ENCODE results near the gene CIT.

CIT gene

DNA sequence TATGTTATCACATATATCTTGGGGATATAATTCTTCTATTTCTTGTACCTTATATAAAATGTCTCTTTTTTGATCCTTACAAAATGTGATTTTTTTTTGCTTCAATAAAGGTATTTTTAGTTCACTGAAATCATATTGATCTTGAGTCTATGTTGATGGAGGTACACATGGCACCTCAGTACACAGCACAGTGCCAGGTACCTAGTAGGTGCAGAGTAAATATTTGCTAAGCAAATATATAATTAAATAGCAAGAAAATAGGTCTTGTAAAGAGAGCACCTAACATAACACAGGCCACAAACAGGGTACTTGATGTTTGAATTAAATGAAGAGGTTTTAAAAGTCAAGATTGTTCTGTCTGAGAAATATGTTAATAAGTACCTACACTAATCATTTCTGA is 69.7 kb downstream of the CIT start:
- no peaks in the 10 kb centered on the region for H3K4me1 ChIP-seq
- H4K20me1 ChIP-seq, result peaks cover 0 to 8% (median 0%) of the 10 kb centered on the region in 11 experiments; a peak in 4 of 22 replicates
- no peak overlapping the region for H3K9ac ChIP-seq
- H3K27ac ChIP-seq, result no peak overlapping the region
- H3K4me3 ChIP-seq, result no peak overlapping the region
- H3K9me3 ChIP-seq (replicated peaks in 1 of 11), result peaks cover 8 to 25% (median 18%) of the 10 kb centered on the region in 11 experiments; a peak in 21 of 22 replicates
- no peak overlapping the region for H3K4me2 ChIP-seq
- H3K27me3 ChIP-seq, result no peaks in the 10 kb centered on the region
- TF ChIP-seq Cebpa-rat (IDR thresholded peaks at IDR 0.05), result no peak
- peaks cover 4 to 95% (median 80%) of the 10 kb centered on the region in 11 experiments; a peak in 20 of 22 replicates for H3K36me3 ChIP-seq

DNA sequence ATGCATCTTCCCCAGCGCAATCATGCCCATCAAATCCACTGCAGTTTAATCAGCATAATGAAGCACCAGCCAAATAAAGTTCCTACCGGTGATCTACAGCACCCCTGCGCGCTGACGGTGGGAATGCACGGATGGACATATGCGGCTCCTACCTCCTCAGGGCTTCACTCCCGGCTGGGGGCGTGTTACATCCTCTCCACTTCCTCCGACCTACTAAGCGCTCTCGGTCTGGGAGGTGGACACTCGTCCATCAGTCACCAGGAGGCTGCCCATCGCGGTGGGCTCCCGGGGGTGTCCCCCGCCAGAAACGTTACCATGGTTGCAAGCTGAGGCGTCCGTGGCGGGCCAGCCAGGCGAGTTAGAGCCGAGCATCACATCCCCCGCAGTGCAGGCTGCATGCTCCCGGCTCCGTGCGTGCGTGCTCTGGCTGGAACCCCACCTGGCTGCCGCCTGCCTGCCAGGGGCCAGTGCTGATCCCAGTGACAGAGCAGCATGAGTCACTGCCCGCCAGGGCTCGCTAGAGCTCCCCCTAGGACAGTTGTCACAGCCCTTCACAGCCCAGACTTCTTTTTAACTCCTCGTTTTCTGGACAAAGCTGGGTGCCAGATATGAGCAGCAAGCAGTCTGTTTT is 73.0 kb downstream of the CIT start:
- no peak overlapping the region for H3K27ac ChIP-seq
- peaks cover 0 to 9% (median 0%) of the 10 kb centered on the region in 11 experiments; a peak in 6 of 22 replicates for H4K20me1 ChIP-seq
- H3K4me3 ChIP-seq, result no peak overlapping the region
- H3K27me3 ChIP-seq, result no peaks in the 10 kb centered on the region
- H3K9ac ChIP-seq, result no peak overlapping the region
- H3K4me1 ChIP-seq, result no peaks in the 10 kb centered on the region
- H3K9me3 ChIP-seq (replicated peaks in 1 of 11), result peaks cover 8 to 25% (median 18%) of the 10 kb centered on the region in 11 experiments; a peak in 21 of 22 replicates
- no peak overlapping the region for H3K4me2 ChIP-seq
- peaks cover 7 to 94% (median 81%) of the 10 kb centered on the region in 11 experiments; a peak in 20 of 22 replicates for H3K36me3 ChIP-seq
- no peak for TF ChIP-seq Cebpa-rat (IDR thresholded peaks at IDR 0.05)

DNA sequence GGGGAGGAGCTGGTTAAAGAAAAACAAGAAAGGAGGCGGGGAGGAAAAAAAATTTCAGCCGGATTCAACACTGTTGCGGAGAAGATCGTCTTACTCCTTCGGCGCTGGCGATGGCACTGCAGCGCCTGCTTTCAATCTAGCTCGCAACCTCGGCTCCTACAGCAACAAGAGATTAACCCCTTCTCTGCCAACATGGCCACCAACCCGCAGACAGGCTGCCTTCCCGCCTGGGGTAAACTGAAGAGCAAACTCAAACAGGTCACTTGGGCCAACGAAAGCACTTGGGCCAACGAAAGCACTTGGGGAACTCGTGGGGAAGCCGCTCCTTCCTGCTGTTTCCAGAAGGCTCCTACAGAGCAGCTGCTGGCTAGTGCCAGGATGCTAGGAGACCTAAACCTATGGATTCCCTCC is 73.7 kb downstream of the CIT start:
- no peak for TF ChIP-seq Cebpa-rat (IDR thresholded peaks at IDR 0.05)
- H3K4me1 ChIP-seq, result no peaks in the 10 kb centered on the region
- no peak overlapping the region for H3K4me3 ChIP-seq
- H3K27me3 ChIP-seq, result no peaks in the 10 kb centered on the region
- peaks cover 8 to 18% (median 15%) of the 10 kb centered on the region in 11 experiments; a peak in 21 of 22 replicates for H3K9me3 ChIP-seq (replicated peaks in 1 of 11)
- no peak overlapping the region for H3K9ac ChIP-seq
- no peak overlapping the region for H3K27ac ChIP-seq
- H4K20me1 ChIP-seq, result peaks cover 0 to 9% (median 0%) of the 10 kb centered on the region in 11 experiments; a peak in 6 of 22 replicates
- H3K4me2 ChIP-seq, result no peak overlapping the region
- H3K36me3 ChIP-seq, result peaks cover 9 to 94% (median 81%) of the 10 kb centered on the region in 11 experiments; a peak in 20 of 22 replicates

DNA sequence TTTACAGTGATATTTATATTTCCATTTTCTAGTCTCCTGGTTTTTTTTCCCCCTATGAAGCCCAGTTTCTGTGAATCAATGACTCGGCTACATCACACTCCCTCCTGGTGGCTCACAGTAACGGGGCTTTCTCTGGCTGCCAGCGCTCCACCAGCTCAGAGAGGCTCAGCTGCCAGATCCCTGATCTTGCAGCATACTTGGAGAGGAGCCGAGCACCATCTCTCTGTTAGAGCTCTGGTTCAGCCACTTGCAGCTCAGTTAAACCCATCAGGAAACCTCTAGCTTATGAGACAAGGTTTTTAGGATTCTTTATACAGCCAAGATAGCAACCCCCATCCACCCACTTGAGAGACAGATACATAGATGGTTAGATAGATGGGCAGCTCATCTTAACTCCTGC is 74.6 kb downstream of the CIT start:
- no peak overlapping the region for H3K27ac ChIP-seq
- TF ChIP-seq Cebpa-rat (IDR thresholded peaks at IDR 0.05), result no peak
- peaks cover 7 to 9% (median 8%) of the 10 kb centered on the region in 11 experiments; a peak in 21 of 22 replicates for H3K9me3 ChIP-seq (replicated peaks in 1 of 11)
- peaks cover 14 to 93% (median 81%) of the 10 kb centered on the region in 11 experiments; a peak in 20 of 22 replicates for H3K36me3 ChIP-seq
- peaks cover 0 to 9% (median 0%) of the 10 kb centered on the region in 11 experiments; a peak in 6 of 22 replicates for H4K20me1 ChIP-seq
- no peak overlapping the region for H3K9ac ChIP-seq
- H3K27me3 ChIP-seq, result no peaks in the 10 kb centered on the region
- H3K4me3 ChIP-seq, result no peak overlapping the region
- H3K4me1 ChIP-seq, result no peaks in the 10 kb centered on the region
- H3K4me2 ChIP-seq, result no peak overlapping the region

DNA sequence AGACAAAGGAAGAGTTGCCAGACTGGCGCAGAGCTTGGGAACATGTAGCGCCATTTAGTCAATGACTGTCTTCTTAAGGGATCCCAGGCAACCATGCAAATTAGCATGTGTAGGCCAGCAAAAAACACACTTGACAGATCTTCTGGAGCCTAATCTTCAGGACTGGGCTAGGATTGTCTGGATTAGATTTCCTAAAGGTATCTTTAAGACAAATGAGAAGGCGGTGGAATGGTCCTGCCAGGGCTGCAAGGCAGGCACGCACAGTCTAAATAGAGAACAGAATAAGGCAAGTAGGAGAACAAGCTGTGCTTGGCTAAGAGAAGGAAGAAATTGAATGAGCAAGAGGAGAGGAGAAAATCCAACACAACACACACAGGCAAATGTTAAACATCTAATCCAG is 80.0 kb downstream of the CIT start:
- Histone ChIP-seq H3K9ac (no peak overlapping the region), H3K27me3 (no peaks in the 10 kb centered on the region), H3K4me1 (no peaks in the 10 kb centered on the region), H3K4me3 (no peak overlapping the region), H4K20me1 (peaks cover 0 to 9% (median 0%) of the 10 kb centered on the region in 11 experiments; a peak in 4 of 22 replicates), H3K4me2 (no peak overlapping the region), H3K9me3 (replicated peaks in 1 of 11) (no peaks in the 10 kb centered on the region), H3K27ac (no peak overlapping the region), H3K36me3 (peaks cover 22 to 100% (median 90%) of the 10 kb centered on the region in 11 experiments; a peak in 21 of 22 replicates)
- TF ChIP-seq Cebpa-rat (IDR thresholded peaks at IDR 0.05), result no peak

DNA sequence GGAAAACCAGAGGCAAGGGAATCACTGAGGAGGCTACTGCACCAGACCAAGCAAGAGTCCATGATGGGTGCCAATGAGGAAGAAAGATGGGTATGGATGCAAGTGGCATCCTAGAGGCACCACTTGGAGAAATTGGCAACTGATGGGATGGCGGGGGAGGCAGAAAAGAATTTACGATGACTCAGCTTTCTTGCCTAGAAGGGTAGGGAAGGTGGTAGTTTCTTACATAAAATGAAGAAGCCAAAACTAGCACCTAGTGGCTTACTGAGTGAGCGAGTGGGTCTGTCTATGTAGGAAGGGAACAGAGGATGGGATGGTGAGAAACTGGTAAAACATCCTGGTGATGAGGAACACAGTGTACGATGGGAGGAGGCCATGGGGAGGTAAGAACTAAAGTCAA is 80.8 kb downstream of the CIT start:
- H3K27ac ChIP-seq, result no peak overlapping the region
- no peaks in the 10 kb centered on the region for H3K9me3 ChIP-seq (replicated peaks in 1 of 11)

DNA sequence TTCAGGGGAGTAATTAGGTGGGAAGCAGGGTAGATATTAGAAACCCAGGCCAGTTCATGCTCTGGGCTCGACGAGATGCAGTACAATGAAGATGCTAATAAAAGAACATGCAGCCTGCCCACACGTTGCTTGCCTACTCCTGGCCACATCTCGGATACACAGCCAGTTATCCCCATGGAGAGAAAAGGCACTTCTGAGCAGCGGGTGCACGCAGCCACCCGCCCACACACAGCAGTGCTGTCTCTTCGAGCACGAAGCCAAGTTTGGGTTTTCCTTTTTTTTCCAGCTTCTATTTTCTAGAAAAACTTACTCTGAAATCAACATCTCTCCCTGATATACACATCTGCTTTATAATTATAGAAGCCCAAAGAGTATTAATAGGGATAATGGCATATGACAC is 85.7 kb downstream of the CIT start:
- no peak overlapping the region for H3K9ac ChIP-seq
- H3K4me2 ChIP-seq, result no peak overlapping the region
- peaks cover 12 to 77% (median 59%) of the 10 kb centered on the region in 11 experiments for H3K36me3 ChIP-seq
- no peaks in the 10 kb centered on the region for H3K4me1 ChIP-seq
- no peak overlapping the region for H3K4me3 ChIP-seq
- TF ChIP-seq Cebpa-rat (IDR thresholded peaks at IDR 0.05), result no peak
- no peak overlapping the region for H3K27ac ChIP-seq
- no peaks in the 10 kb centered on the region for H3K9me3 ChIP-seq (replicated peaks in 1 of 11)
- no peaks in the 10 kb centered on the region for H4K20me1 ChIP-seq
- H3K27me3 ChIP-seq, result no peaks in the 10 kb centered on the region

More for the DNA sequence above, 80.8 kb downstream of the CIT start:
- H3K27me3 ChIP-seq, result no peaks in the 10 kb centered on the region
- TF ChIP-seq Cebpa-rat (IDR thresholded peaks at IDR 0.05), result no peak
- no peak overlapping the region for H3K4me2 ChIP-seq
- H3K4me3 ChIP-seq, result no peak overlapping the region
- H3K9ac ChIP-seq, result no peak overlapping the region
- H3K36me3 ChIP-seq, result peaks cover 22 to 100% (median 89%) of the 10 kb centered on the region in 11 experiments
- peaks cover 0 to 4% (median 0%) of the 10 kb centered on the region in 11 experiments; a peak in 1 of 22 replicates for H4K20me1 ChIP-seq
- H3K4me1 ChIP-seq, result no peaks in the 10 kb centered on the region

DNA sequence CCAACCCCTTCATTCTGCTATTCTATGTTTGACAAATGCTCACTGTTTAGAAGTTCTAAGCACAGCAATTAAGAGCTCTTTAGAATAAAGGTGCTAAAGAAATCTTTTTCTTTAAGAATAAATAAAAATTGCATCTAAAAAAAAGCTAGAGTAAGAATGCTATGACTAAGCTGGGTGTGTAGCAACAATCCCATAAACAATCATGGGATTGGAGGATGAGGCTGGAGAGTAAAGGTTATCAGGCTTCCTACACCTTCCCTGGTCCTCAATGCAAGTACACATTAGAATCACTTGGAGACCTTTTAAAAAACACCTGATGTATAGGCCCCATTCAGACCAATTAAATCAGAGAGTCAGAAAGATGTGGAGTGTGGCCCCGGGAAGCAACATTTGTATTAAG is 88.3 kb downstream of the CIT start:
- H3K9me3 ChIP-seq (replicated peaks in 1 of 11), result 0 out of 22 replicates have a peak, but pooled peaks cover 0 to 7% (median 0%) of the 10 kb centered on the region in 11 experiments
- no peak for TF ChIP-seq Cebpa-rat (IDR thresholded peaks at IDR 0.05)
- H3K36me3 ChIP-seq, result peaks cover 19 to 77% (median 60%) of the 10 kb centered on the region in 11 experiments
- no peak overlapping the region for H3K27ac ChIP-seq
- no peak overlapping the region for H3K9ac ChIP-seq
- no peaks in the 10 kb centered on the region for H3K4me1 ChIP-seq
- no peak overlapping the region for H3K4me3 ChIP-seq
- no peaks in the 10 kb centered on the region for H4K20me1 ChIP-seq
- H3K27me3 ChIP-seq, result no peaks in the 10 kb centered on the region
- no peak overlapping the region for H3K4me2 ChIP-seq

DNA sequence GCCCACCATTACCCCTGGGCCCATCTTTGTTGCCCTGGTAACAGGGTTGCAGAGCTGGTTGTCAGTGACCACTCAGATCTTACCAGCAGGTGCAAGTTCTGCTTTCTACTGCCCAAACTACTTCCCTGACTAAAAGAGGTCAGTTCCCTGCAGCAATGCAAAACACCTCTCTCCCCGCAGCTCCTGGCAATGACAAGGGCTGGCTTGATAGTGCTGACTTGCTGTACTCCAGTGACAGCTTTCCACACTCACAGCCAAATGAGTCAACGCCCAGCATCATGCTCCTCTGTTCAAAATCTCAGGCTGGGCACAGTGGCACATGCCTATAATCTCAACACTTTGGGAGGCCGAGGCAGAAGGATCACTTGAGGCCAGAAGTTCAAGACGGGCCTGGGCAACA is 90.6 kb downstream of the CIT start:
- H3K9ac ChIP-seq, result no peak overlapping the region
- no peak overlapping the region for H3K4me3 ChIP-seq
- TF ChIP-seq Cebpa-rat (IDR thresholded peaks at IDR 0.05), result no peak
- 0 out of 22 replicates have a peak, but pooled peaks cover 0 to 7% (median 0%) of the 10 kb centered on the region in 11 experiments for H3K9me3 ChIP-seq (replicated peaks in 1 of 11)
- no peaks in the 10 kb centered on the region for H3K27me3 ChIP-seq
- H4K20me1 ChIP-seq, result peaks cover 0 to 4% (median 0%) of the 10 kb centered on the region in 11 experiments; a peak in 1 of 22 replicates
- no peak overlapping the region for H3K27ac ChIP-seq
- no peaks in the 10 kb centered on the region for H3K4me1 ChIP-seq
- H3K4me2 ChIP-seq, result no peak overlapping the region
- H3K36me3 ChIP-seq, result peaks cover 23 to 77% (median 70%) of the 10 kb centered on the region in 11 experiments

Data from BLaER1 treated with 17β-estradiol and CSF1 and Interleukin-3, amounts not matched to agents 10 nM and 100 nM (cell line).